Measurements from ENCODE around the gene URM1.

URM1 gene

GRCh38 chr9:128390813-128391711 is 19.9 kb downstream of the URM1 start:
- Histone ChIP-seq H3K36me3 (ENCODE audit: insufficient read depth, low read length) (peaks cover 32% of the 10 kb centered on the region), H3K9me2 (ENCODE audit: low read depth, low read length) (no peaks in the 10 kb centered on the region), H3F3A (ENCODE audit: insufficient read depth, low read length) (no peaks in the 10 kb centered on the region), H4K20me1 (ENCODE audit: insufficient read depth, low read length) (no peaks in the 10 kb centered on the region), H3K79me2 (ENCODE audit: insufficient read depth, low read length) (no peaks in the 10 kb centered on the region), H3K4me2 (ENCODE audit: low read length) (no peak overlapping the region), H3K9ac (ENCODE audit: low read length) (no peak overlapping the region), H3K27ac (ENCODE audit: low read depth, low read length, poor library complexity, severe bottlenecking) (no peak overlapping the region), H3K27me3 (ENCODE audit: insufficient read depth, low read length) (no peaks in the 10 kb centered on the region), H2AFZ (ENCODE audit: low read length) (no peak overlapping the region), H3K9me3 (ENCODE audit: low read length) (no peaks in the 10 kb centered on the region), H3K4me3 (ENCODE audit: low read depth, low read length, poor library complexity, severe bottlenecking) (no peak overlapping the region), H3K4me1 (ENCODE audit: insufficient read depth, low read length, severe bottlenecking) (no peaks in the 10 kb centered on the region)
- TF ChIP-seq EZH2 (IDR thresholded peaks at IDR 0.05; ENCODE audit: borderline replicate concordance, low read length): no peak
- TF ChIP-seq, protein P1, sequence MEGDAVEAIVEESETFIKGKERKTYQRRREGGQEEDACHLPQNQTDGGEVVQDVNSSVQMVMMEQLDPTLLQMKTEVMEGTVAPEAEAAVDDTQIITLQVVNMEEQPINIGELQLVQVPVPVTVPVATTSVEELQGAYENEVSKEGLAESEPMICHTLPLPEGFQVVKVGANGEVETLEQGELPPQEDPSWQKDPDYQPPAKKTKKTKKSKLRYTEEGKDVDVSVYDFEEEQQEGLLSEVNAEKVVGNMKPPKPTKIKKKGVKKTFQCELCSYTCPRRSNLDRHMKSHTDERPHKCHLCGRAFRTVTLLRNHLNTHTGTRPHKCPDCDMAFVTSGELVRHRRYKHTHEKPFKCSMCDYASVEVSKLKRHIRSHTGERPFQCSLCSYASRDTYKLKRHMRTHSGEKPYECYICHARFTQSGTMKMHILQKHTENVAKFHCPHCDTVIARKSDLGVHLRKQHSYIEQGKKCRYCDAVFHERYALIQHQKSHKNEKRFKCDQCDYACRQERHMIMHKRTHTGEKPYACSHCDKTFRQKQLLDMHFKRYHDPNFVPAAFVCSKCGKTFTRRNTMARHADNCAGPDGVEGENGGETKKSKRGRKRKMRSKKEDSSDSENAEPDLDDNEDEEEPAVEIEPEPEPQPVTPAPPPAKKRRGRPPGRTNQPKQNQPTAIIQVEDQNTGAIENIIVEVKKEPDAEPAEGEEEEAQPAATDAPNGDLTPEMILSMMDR (IDR thresholded peaks at IDR 0.05; ENCODE audit: low read length): no peak

DNA sequence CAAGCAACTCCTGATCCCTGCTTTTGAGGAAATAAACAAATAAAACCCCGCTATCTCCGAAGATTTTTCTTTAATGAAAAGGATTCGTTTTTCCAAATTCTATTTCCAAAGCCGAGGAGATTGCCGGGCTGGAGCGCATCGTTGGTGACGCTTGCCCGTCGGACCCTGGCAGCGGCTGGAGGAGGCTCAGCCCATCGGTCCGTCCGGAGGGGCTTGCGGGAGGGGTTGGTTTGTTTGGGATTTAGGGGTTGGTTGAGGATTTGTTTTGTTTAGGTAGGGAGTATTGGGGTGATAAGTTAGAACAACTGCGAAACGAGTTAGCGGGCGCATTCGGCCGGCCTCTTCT is 20.8 kb downstream of the URM1 start:
- Histone ChIP-seq H3K9ac (ENCODE audit: low read length) (no peak overlapping the region), H3F3A (ENCODE audit: insufficient read depth, low read length) (no peaks in the 10 kb centered on the region), H3K79me2 (ENCODE audit: insufficient read depth, low read length) (no peaks in the 10 kb centered on the region), H2AFZ (ENCODE audit: low read length) (no peak overlapping the region), H3K36me3 (ENCODE audit: insufficient read depth, low read length) (peaks cover 28% of the 10 kb centered on the region), H4K20me1 (ENCODE audit: insufficient read depth, low read length) (no peaks in the 10 kb centered on the region), H3K4me1 (ENCODE audit: insufficient read depth, low read length, severe bottlenecking) (no peaks in the 10 kb centered on the region), H3K27me3 (ENCODE audit: insufficient read depth, low read length) (no peaks in the 10 kb centered on the region), H3K27ac (ENCODE audit: low read depth, low read length, poor library complexity, severe bottlenecking) (no peak overlapping the region), H3K9me2 (ENCODE audit: low read depth, low read length) (no peaks in the 10 kb centered on the region), H3K9me3 (ENCODE audit: low read length) (no peaks in the 10 kb centered on the region), H3K4me3 (ENCODE audit: low read depth, low read length, poor library complexity, severe bottlenecking) (no peak overlapping the region), H3K4me2 (ENCODE audit: low read length) (no peak overlapping the region)
- no peak for TF ChIP-seq EZH2 (IDR thresholded peaks at IDR 0.05; ENCODE audit: borderline replicate concordance, low read length)
- TF ChIP-seq, protein P1 (IDR thresholded peaks at IDR 0.05; ENCODE audit: low read length): no peak

- no peaks in the 10 kb centered on the region for H4K20me1 ChIP-seq (ENCODE audit: insufficient read depth, low read length)
- H3K9me3 ChIP-seq (ENCODE audit: low read length): no peaks in the 10 kb centered on the region
- no peaks in the 10 kb centered on the region for H3F3A ChIP-seq (ENCODE audit: insufficient read depth, low read length)
- H3K4me3 ChIP-seq (ENCODE audit: low read depth, low read length, poor library complexity, severe bottlenecking): no peak overlapping the region
- H3K9ac ChIP-seq (ENCODE audit: low read length): no peak overlapping the region
- H3K79me2 ChIP-seq (ENCODE audit: insufficient read depth, low read length): no peaks in the 10 kb centered on the region
- no peak overlapping the region for H3K4me2 ChIP-seq (ENCODE audit: low read length)
- no peak overlapping the region for H3K27ac ChIP-seq (ENCODE audit: low read depth, low read length, poor library complexity, severe bottlenecking)
- peaks cover 25% of the 10 kb centered on the region for H3K36me3 ChIP-seq (ENCODE audit: insufficient read depth, low read length)
- H3K4me1 ChIP-seq (ENCODE audit: insufficient read depth, low read length, severe bottlenecking): no peaks in the 10 kb centered on the region
- no peaks in the 10 kb centered on the region for H3K27me3 ChIP-seq (ENCODE audit: insufficient read depth, low read length)
- no peak for TF ChIP-seq EZH2 (IDR thresholded peaks at IDR 0.05; ENCODE audit: borderline replicate concordance, low read length)
- TF ChIP-seq, protein P1 (IDR thresholded peaks at IDR 0.05; ENCODE audit: low read length): no peak
- H3K9me2 ChIP-seq (ENCODE audit: low read depth, low read length): no peaks in the 10 kb centered on the region
- H2AFZ ChIP-seq (ENCODE audit: low read length): no peak overlapping the region
Observed at GRCh38 chr9:128392302-128393144, 21.3 kb downstream of the URM1 start.

All from OCI-LY1 (cell line).